HepG2 (cell line): ENCODE data around the gene SRSF3. TPM values are rescaled to one million over a fixed set of nuclear protein-coding genes. Genes with fewer than 3 reads are reported as not detected.

Experiments
- ATAC-seq: fragments of 200-7000 bp; cut with Tn5 transposase; 3 replicates; pipeline ENCODE4 v1.9.1; 2020; ENCODE audit warnings: mild to moderate bottlenecking, moderate library complexity
- BruUV-seq: library from RNA; stranded (reverse); fragments of 400-500 nt; replicated peaks from 2 replicates; lab custom pipeline; 2021; lab: Mats Ljungman, UMichigan
- CTCF ChIA-PET: fragments of 300-600 bp; formaldehyde crosslinking; extraction: SDS; loops from one replicate; lab custom pipeline; 2021; ENCODE audit warnings: low total read pairs, inconsistent platforms, low intra/inter-chr PET ratio; lab: Yijun Ruan, JAX
- POLR2A ChIA-PET: fragments of 350-600 bp; sonication (Branson Sonifier 250); formaldehyde crosslinking; loops from one replicate; lab custom pipeline; 2020; ENCODE audit warnings: antibody characterized with exemption, inconsistent platforms; lab: Yijun Ruan, JAX
- DNase-seq: peaks from one replicate; pipeline ENCODE4 v3.0.0-alpha.2; 2015; ENCODE audit warnings: low spot score
- FAIRE-seq: peaks from 3 replicates; lab custom pipeline; 2011; peaks lifted over from hg19 to GRCh38; lab: Jason Lieb, UNC
- H2AFZ ChIP-seq: one replicate; pipeline ENCODE4 v1.6.1; 2011; ENCODE audit warnings: low read length, inconsistent platforms
- H3K27ac ChIP-seq: fragments of 300-600 bp; 3 replicates; pipeline ENCODE4 v1.8.0; 2011; ENCODE audit warnings: mixed run types, mild to moderate bottlenecking, mixed read lengths, low read length, inconsistent platforms; ENCODE audit not compliant: insufficient read depth; ENCODE audit errors: extremely low read length
- H3K27me3 ChIP-seq, 2 experiments: fragments of 200-600 bp in 1 of 2; 2 replicates in 1 of 2; 3 replicates in 1 of 2; pipeline versions ENCODE4 v1.6.0 to v1.8.0; 2011; ENCODE audit warnings: low read length in 2 of 2, mild to moderate bottlenecking in 2 of 2, moderate library complexity in 2 of 2, inconsistent platforms in 1 of 2; ENCODE audit not compliant: insufficient read depth in 2 of 2, control insufficient read depth in 1 of 2
- H3K36me3 ChIP-seq, 2 experiments: fragments of 200-600 bp in 1 of 2; replicated peaks in 1 of 2; 2 replicates in 1 of 2; 3 replicates in 1 of 2; pipeline versions ENCODE4 v1.5.1 to v1.8.0; 2011; ENCODE audit warnings: low read length in 2 of 2, inconsistent platforms in 1 of 2; ENCODE audit not compliant: insufficient read depth in 2 of 2, control insufficient read depth in 1 of 2
- H3K4me1 ChIP-seq: 2 replicates; pipeline ENCODE4 v1.5.1; 2012; ENCODE audit warnings: low read length, inconsistent platforms; ENCODE audit not compliant: insufficient read depth
- H3K4me2 ChIP-seq: 2 replicates; pipeline ENCODE4 v1.6.0; 2011; ENCODE audit warnings: low read depth, low read length, inconsistent platforms
- H3K4me3 ChIP-seq, 3 experiments: fragments of 200-600 bp in 1 of 3; sonication (generic), shearing (Covaris generic) in 1 of 3; replicated peaks in 1 of 3; 2 replicates each; pipeline ENCODE4 v1.5.1; 2011 to 2016; ENCODE audit warnings: low read length in 3 of 3, inconsistent platforms in 2 of 3, low read depth in 2 of 3, mild to moderate bottlenecking in 2 of 3, control low read depth in 1 of 3, mixed read lengths in 1 of 3; ENCODE audit not compliant: insufficient read depth in 1 of 3
- H3K79me2 ChIP-seq: one replicate; pipeline ENCODE4 v1.6.1; 2011; ENCODE audit warnings: low read length, inconsistent platforms; ENCODE audit not compliant: insufficient read depth
- H3K9ac ChIP-seq: 2 replicates; pipeline ENCODE4 v1.6.0; 2011; ENCODE audit warnings: mild to moderate bottlenecking, low read depth, low read length, inconsistent platforms; ENCODE audit not compliant: insufficient read depth
- H3K9me3 ChIP-seq: 2 replicates; pipeline ENCODE4 v1.5.1; 2012; ENCODE audit warnings: mild to moderate bottlenecking, low read length
- H4K20me1 ChIP-seq: 2 replicates; pipeline ENCODE4 v1.6.0; 2011; ENCODE audit warnings: inconsistent platforms, mild to moderate bottlenecking, low read length, moderate library complexity; ENCODE audit not compliant: insufficient read depth
- ISX ChIP-seq: sonication (generic); formaldehyde crosslinking; conservative IDR thresholded peaks from 2 replicates; pipeline ENCODE4 v1.5.0; 2020; ENCODE audit warnings: missing genetic modification reagents
- PREB ChIP-seq: sonication (generic); formaldehyde crosslinking; IDR thresholded peaks from 2 replicates; pipeline ENCODE4 v1.4.0; 2020; ENCODE audit warnings: missing genetic modification reagents
- ZNF407 ChIP-seq: sonication (generic); formaldehyde crosslinking; IDR thresholded peaks from one replicate; pipeline ENCODE4 v1.5.1; 2020; ENCODE audit warnings: mild to moderate bottlenecking, missing genetic modification reagents; ENCODE audit errors: not compliant biosample characterization
- ZNF562 ChIP-seq: sonication (generic); formaldehyde crosslinking; IDR thresholded peaks from 2 replicates; pipeline ENCODE4 v1.8.0; 2022; ENCODE audit warnings: missing genetic modification reagents, borderline replicate concordance
- WGBS: methylation state at CpG from one replicate; pipeline ENCODE4 v1.1.6; 2017; ENCODE audit warnings: low lambda C conversion rate; 5-methylcytosine and 5-hydroxymethylcytosine counted together
- in situ Hi-C: cut with HindIII; loops from 2 replicates; pipeline ENCODE4 v1.10.0; 2017; ENCODE audit warnings: low pct_unique_long_range_greater_than_20kb; ENCODE audit not compliant: extremely low pct_ligation_motif_present
- intact Hi-C: fragments of 100-400 bp; cut with micrococcal nuclease; formaldehyde crosslinking; loops from one replicate; pipeline ENCODE4 v1.10.0; 2022; ENCODE audit not compliant: unreplicated experiment
- polyA plus RNA-seq, 8 experiments: library from polyadenylated mRNA; depleted of rRNA in 3 of 8; stranded (reverse) in 7 of 8; unstranded in 1 of 8; fragments of >200 nt; fragmentation: Illumina TruSeq in 4 of 8; extraction: Trizol in 4 of 8; gene quantifications; 2 replicates each; pipeline versions ENCODE4 v1.2.1 to v1.2.3, GENCODE V29; 2011 to 2016; ENCODE audit warnings: low read depth in 4 of 8, missing spikeins in 1 of 8, mixed read lengths in 1 of 8; ENCODE audit not compliant: insufficient read depth in 1 of 8
- total RNA-seq, 5 experiments: library from RNA; depleted of rRNA; stranded (reverse); fragments of >200 nt; fragmentation: Illumina TruSeq; extraction: Trizol; gene quantifications; 2 replicates each; pipeline ENCODE4 v1.2.3, GENCODE V29; 2016; ENCODE audit warnings: low read depth in 1 of 5

The SRSF3 gene
- total and polyA plus RNA-seq, 2 of the 13 experiments (the other 11 are each of a cell fraction or from before 2014, with no cell fraction given) = 206 to 684 TPM

GRCh38 chr6:36621371-36621855, 27.3 kb downstream of the SRSF3 start:
- Histone ChIP-seq H4K20me1 (no peaks in the 10 kb centered on the region), H3K27ac (no peak overlapping the region), H3K4me2 (no peak overlapping the region), H3K36me3 (no peaks in the 10 kb centered on the region), H3K4me3 (no peak overlapping the region), H3K9me3 (no peaks in the 10 kb centered on the region), H2AFZ (no peak overlapping the region), H3K4me1 (peaks cover 25% of the 10 kb centered on the region), H3K27me3 (peaks cover 0 to 12% of the 10 kb centered on the region in 2 experiments; a peak in 2 of 5 replicates), H3K79me2 (no peaks in the 10 kb centered on the region), H3K9ac (no peak overlapping the region)
- ChIA-PET CTCF (no interaction called here), POLR2A (no interaction called here)
- WGBS = 48% methylated on average over 7 of the region's 7 CpGs
- DNase-seq (no peak), ATAC-seq (no peak), FAIRE-seq (no peak)
- intact Hi-C loops = loop anchor here (10.0 kb wide), 1 partner anchor 233 kb away; no protein-coding TSS in a partner anchor
- in situ Hi-C loops = loop anchor here (5.0 kb wide), 2 partner anchors 61 to 101 kb away; no protein-coding TSS in a partner anchor
- BruUV-seq = no TSS peak
- TF ChIP-seq ISX (CRISPR knock-in tag) = no peak
- TF ChIP-seq ZNF562 (CRISPR knock-in tag) = no peak

GRCh38 chr6:36622901-36623546, 28.9 kb downstream of the SRSF3 start:
- no peak overlapping the region for H3K27ac ChIP-seq
- no peaks in the 10 kb centered on the region for H3K79me2 ChIP-seq
- H3K36me3 ChIP-seq = no peaks in the 10 kb centered on the region
- no peak for FAIRE-seq
- ChIA-PET CTCF (interaction anchor here (1.0 to 4.2 kb wide), 7 partner anchors 8 to 136 kb away, joined by 3 to 59 read pairs (median 8); partner anchors contain the start of gene CDKN1A), POLR2A (no interaction called here)
- H2AFZ ChIP-seq = no peak overlapping the region
- in situ Hi-C loops = loop anchor here (5.0 kb wide), 2 partner anchors 59 to 99 kb away; no protein-coding TSS in a partner anchor
- H3K9ac ChIP-seq = no peak overlapping the region
- peaks cover 0 to 28% of the 10 kb centered on the region in 2 experiments; a peak in 2 of 5 replicates for H3K27me3 ChIP-seq
- H3K9me3 ChIP-seq = no peaks in the 10 kb centered on the region
- no peak overlapping the region for H3K4me2 ChIP-seq
- 43% methylated on average over 4 of the region's 4 CpGs for WGBS
- no peaks in the 10 kb centered on the region for H4K20me1 ChIP-seq
- no peak overlapping the region for H3K4me3 ChIP-seq
- BruUV-seq = no TSS peak
- intact Hi-C loops = loop anchor here (1.0 to 10.0 kb wide), 4 partner anchors 57 to 232 kb away; no protein-coding TSS in a partner anchor
- peaks cover 25% of the 10 kb centered on the region for H3K4me1 ChIP-seq
- ATAC-seq = peak; percentile 17
- DNase-seq = no peak
- TF ChIP-seq PREB (CRISPR knock-in tag) = no peak
- no peak for TF ChIP-seq ZNF407
